IPS-20b (cell line): ENCODE data around the gene TLL2.
"Not testable (repeated sequence)": the region's sequence is repeated elsewhere in the genome, so short reads cannot be mapped to it uniquely, and the experiment has no call there.

Experiments used
- H3K27ac ChIP-seq: one replicate; pipeline ENCODE4 v1.5.1; 2013; ENCODE audit warnings: low read length
- H3K27me3 ChIP-seq: 2 replicates; pipeline ENCODE4 v1.6.1; 2013; ENCODE audit warnings: mild to moderate bottlenecking, low read length, inconsistent platforms; ENCODE audit not compliant: insufficient read depth
- H3K36me3 ChIP-seq: 2 replicates; pipeline ENCODE4 v1.6.1; 2013; ENCODE audit warnings: low read depth, mild to moderate bottlenecking, inconsistent platforms, low read length, moderate library complexity; ENCODE audit not compliant: insufficient read depth
- H3K4me1 ChIP-seq: 2 replicates; pipeline ENCODE4 v1.6.1; 2013; ENCODE audit warnings: mild to moderate bottlenecking, control low read depth, inconsistent platforms, low read length, moderate library complexity; ENCODE audit not compliant: insufficient read depth
- H3K4me3 ChIP-seq: 2 replicates; pipeline ENCODE4 v1.5.1; 2013; ENCODE audit warnings: mild to moderate bottlenecking, low read length, inconsistent platforms
- H3K9ac ChIP-seq: 2 replicates; pipeline ENCODE4 v1.6.1; 2013; ENCODE audit warnings: low read depth, mild to moderate bottlenecking, inconsistent platforms, low read length, moderate library complexity
- H3K9me3 ChIP-seq: 2 replicates; pipeline ENCODE4 v1.6.1; 2013; ENCODE audit warnings: mild to moderate bottlenecking, low read depth, low read length, inconsistent platforms; ENCODE audit not compliant: insufficient read depth

Gene TLL2

GRCh38 chr10:96513698-96514561 lies at the start of gene TLL2:
Gene TLL2 (minus strand): TSS chr10:96513926. CDS start chr10:96513685, 241 bp downstream.
- Histone ChIP-seq H3K36me3 (no peaks in the 10 kb centered on the region), H3K27me3 (peaks cover 58% of the 10 kb centered on the region), H3K27ac (no peak within 1 kb of the TSS), H3K4me3 (peak within 1 kb of the TSS; percentile 65), H3K9ac (no peak within 1 kb of the TSS; the same call in 1 of the 2 replicates), H3K9me3 (no peaks in the 10 kb centered on the region), H3K4me1 (peaks cover 18% of the 10 kb centered on the region; the same call in 1 of the 2 replicates)

GRCh38 chr10:96560966-96561887 lies 47.5 kb upstream of the TLL2 start:
- peaks cover 65% of the 10 kb centered on the region for H3K36me3 ChIP-seq
- no peak overlapping the region for H3K9ac ChIP-seq
- no peak overlapping the region for H3K4me3 ChIP-seq
- H3K27me3 ChIP-seq: no peaks in the 10 kb centered on the region
- H3K9me3 ChIP-seq: no peaks in the 10 kb centered on the region
- no peak overlapping the region for H3K27ac ChIP-seq
- no peaks in the 10 kb centered on the region for H3K4me1 ChIP-seq

GRCh38 chr10:96560489-96560888 lies 46.8 kb upstream of the TLL2 start:
- Histone ChIP-seq H3K4me3 (no peak overlapping the region), H3K9me3 (no peaks in the 10 kb centered on the region), H3K4me1 (no peaks in the 10 kb centered on the region), H3K27ac (no peak overlapping the region), H3K27me3 (no peaks in the 10 kb centered on the region), H3K9ac (no peak overlapping the region), H3K36me3 (peaks cover 65% of the 10 kb centered on the region)

GRCh38 chr10:96556003-96556402 lies 42.3 kb upstream of the TLL2 start:
- Histone ChIP-seq H3K9me3 (no peaks in the 10 kb centered on the region), H3K9ac (no peak overlapping the region), H3K4me1 (no peaks in the 10 kb centered on the region), H3K4me3 (no peak overlapping the region), H3K27ac (no peak overlapping the region), H3K36me3 (peaks cover 74% of the 10 kb centered on the region), H3K27me3 (no peaks in the 10 kb centered on the region)

GRCh38 chr10:96555330-96555729 lies 41.6 kb upstream of the TLL2 start:
- Histone ChIP-seq H3K27ac (no peak overlapping the region), H3K36me3 (peaks cover 74% of the 10 kb centered on the region), H3K4me1 (no peaks in the 10 kb centered on the region), H3K4me3 (no peak overlapping the region), H3K9ac (no peak overlapping the region), H3K27me3 (no peaks in the 10 kb centered on the region), H3K9me3 (no peaks in the 10 kb centered on the region)

GRCh38 chr10:96548589-96548988 lies 34.9 kb upstream of the TLL2 start:
- Histone ChIP-seq H3K27me3 (no peaks in the 10 kb centered on the region), H3K4me3 (no peak overlapping the region), H3K27ac (no peak overlapping the region), H3K9ac (no peak overlapping the region), H3K4me1 (no peaks in the 10 kb centered on the region), H3K36me3 (peaks cover 85% of the 10 kb centered on the region), H3K9me3 (no peaks in the 10 kb centered on the region)

GRCh38 chr10:96545558-96545957 lies 31.8 kb upstream of the TLL2 start:
- not testable (repeated sequence) for H3K9ac ChIP-seq, H3K27ac ChIP-seq, H3K9me3 ChIP-seq, H3K4me1 ChIP-seq, H3K4me3 ChIP-seq, H3K27me3 ChIP-seq
- H3K36me3 ChIP-seq: peaks cover 68% of the 10 kb centered on the region

GRCh38 chr10:96541921-96542320 lies 28.2 kb upstream of the TLL2 start:
- Histone ChIP-seq H3K36me3 (peaks cover 53% of the 10 kb centered on the region), H3K4me1 (no peaks in the 10 kb centered on the region), H3K27ac (no peak overlapping the region), H3K9me3 (no peaks in the 10 kb centered on the region), H3K4me3 (no peak overlapping the region), H3K27me3 (no peaks in the 10 kb centered on the region), H3K9ac (no peak overlapping the region)

- Histone ChIP-seq H3K27me3 (no peaks in the 10 kb centered on the region), H3K4me3 (no peak overlapping the region), H3K9me3 (no peaks in the 10 kb centered on the region), H3K36me3 (peaks cover 45% of the 10 kb centered on the region), H3K9ac (no peak overlapping the region), H3K27ac (no peak overlapping the region), H3K4me1 (no peaks in the 10 kb centered on the region)
Measured at GRCh38 chr10:96540240-96540639, 26.5 kb upstream of the TLL2 start.

- Histone ChIP-seq H3K9me3 (no peaks in the 10 kb centered on the region), H3K36me3 (peaks cover 41% of the 10 kb centered on the region), H3K27me3 (no peaks in the 10 kb centered on the region), H3K27ac (no peak overlapping the region), H3K9ac (no peak overlapping the region), H3K4me3 (no peak overlapping the region), H3K4me1 (no peaks in the 10 kb centered on the region)
Measured at GRCh38 chr10:96538683-96539082, 25.0 kb upstream of the TLL2 start.

GRCh38 chr10:96536129-96536528 lies 22.4 kb upstream of the TLL2 start:
- no peak overlapping the region for H3K4me3 ChIP-seq
- no peak overlapping the region for H3K9ac ChIP-seq
- peaks cover 47% of the 10 kb centered on the region for H3K36me3 ChIP-seq
- H3K27ac ChIP-seq: no peak overlapping the region
- no peaks in the 10 kb centered on the region for H3K9me3 ChIP-seq
- H3K27me3 ChIP-seq: no peaks in the 10 kb centered on the region
- no peaks in the 10 kb centered on the region for H3K4me1 ChIP-seq
